Tibial artery (tissue), 4 donors: ENCODE data around the gene ARL15.
"Not testable (repeated sequence)": the region's sequence is repeated elsewhere in the genome, so short reads cannot be mapped to it uniquely, and the experiment has no call there.

ENCODE experiments used
- DNase-seq, 2 donors: peaks; one replicate each; pipeline ENCODE4 v3.0.0-alpha.2; 2019
- H3K27ac ChIP-seq, 2 donors: fragments of 200-600 bp; sonication (generic) in 1 of 2; 1 replicate in 1 of 2; 2 replicates in 1 of 2; pipeline ENCODE4 v1.5.1; 2018 to 2019; ENCODE audit warnings: mild to moderate bottlenecking in 1 of 2
- H3K27me3 ChIP-seq, 2 donors: fragments of 200-600 bp; sonication (generic) in 1 of 2; one replicate each; pipeline versions ENCODE4 v1.5.1 to v1.6.0; 2016 to 2019
- H3K36me3 ChIP-seq, 3 donors: fragments of 200-600 bp; sonication (generic) in 2 of 3; one replicate each; pipeline ENCODE4 v1.5.1; 2016 to 2019; ENCODE audit warnings: mild to moderate bottlenecking in 2 of 3
- H3K4me1 ChIP-seq, 4 donors: fragments of 200-600 bp; sonication (generic) in 2 of 4; 1 replicate in 3 of 4; 2 replicates in 1 of 4; pipeline ENCODE4 v1.5.1; 2016 to 2019
- H3K4me3 ChIP-seq, 2 donors: fragments of 200-600 bp; sonication (generic) in 1 of 2; 1 replicate in 1 of 2; 2 replicates in 1 of 2; pipeline ENCODE4 v1.5.1; 2018 to 2019; ENCODE audit warnings: mild to moderate bottlenecking in 2 of 2
- H3K9me3 ChIP-seq, 3 donors: fragments of 200-600 bp; sonication (generic) in 1 of 3; one replicate each; pipeline ENCODE4 v1.5.1; 2016 to 2019
- CTCF ChIP-seq, 2 experiments: fragments of 200-600 bp in 1 of 2; fragments of 450-650 bp in 1 of 2; IDR thresholded peaks; one replicate each; pipeline ENCODE4 v1.5.1; 2017 to 2019; ENCODE audit warnings: antibody characterized with exemption in 2 of 2, mild to moderate bottlenecking in 1 of 2, moderate library complexity in 1 of 2
- intact Hi-C: fragments of 100-400 bp; cut with DNase I; formaldehyde crosslinking; loops from one replicate; pipeline ENCODE4 v1.15.0; 2023; ENCODE audit warnings: low total_unique reads

ARL15 gene

GRCh38 chr5:54073131-54073530, 237.2 kb downstream of the ARL15 start:
- no peaks in the 10 kb centered on the region for H3K9me3 ChIP-seq
- H3K27ac ChIP-seq: no peak overlapping the region
- TF ChIP-seq CTCF (IDR thresholded peaks at IDR 0.05): no peak
- no peaks in the 10 kb centered on the region for H3K27me3 ChIP-seq
- intact Hi-C loops: no loop called here
- H3K4me3 ChIP-seq: no peak overlapping the region
- no peaks in the 10 kb centered on the region for H3K36me3 ChIP-seq
- H3K4me1 ChIP-seq: no peaks in the 10 kb centered on the region
- DNase-seq: no peak

GRCh38 chr5:54066433-54066832, 243.9 kb downstream of the ARL15 start:
- DNase-seq: no peak
- no peaks in the 10 kb centered on the region for H3K27me3 ChIP-seq
- no peaks in the 10 kb centered on the region for H3K36me3 ChIP-seq
- TF ChIP-seq CTCF (IDR thresholded peaks at IDR 0.05): no peak
- H3K4me3 ChIP-seq: no peak overlapping the region
- no peak overlapping the region for H3K27ac ChIP-seq
- no peaks in the 10 kb centered on the region for H3K9me3 ChIP-seq
- intact Hi-C loops: no loop called here
- peaks cover 0 to 7% (median 0%) of the 10 kb centered on the region in 4 donors for H3K4me1 ChIP-seq

- TF ChIP-seq CTCF (IDR thresholded peaks at IDR 0.05): no peak
- intact Hi-C loops: no loop called here
- Histone ChIP-seq H3K36me3 (no peaks in the 10 kb centered on the region), H3K4me1 (peaks cover 0 to 7% (median 0%) of the 10 kb centered on the region in 4 donors), H3K9me3 (no peaks in the 10 kb centered on the region), H3K27me3 (no peaks in the 10 kb centered on the region), H3K4me3 (no peak overlapping the region), H3K27ac (no peak overlapping the region)
- DNase-seq: no peak
Observed at GRCh38 chr5:54063817-54064216, 246.6 kb downstream of the ARL15 start.

GRCh38 chr5:54062958-54063357, 247.4 kb downstream of the ARL15 start:
- Histone ChIP-seq H3K27ac (no peak overlapping the region), H3K4me1 (peaks cover 0 to 7% (median 0%) of the 10 kb centered on the region in 4 donors), H3K4me3 (no peak overlapping the region), H3K9me3 (no peaks in the 10 kb centered on the region), H3K36me3 (no peaks in the 10 kb centered on the region), H3K27me3 (no peaks in the 10 kb centered on the region)
- intact Hi-C loops: no loop called here
- DNase-seq: no peak
- no peak for TF ChIP-seq CTCF (IDR thresholded peaks at IDR 0.05)

GRCh38 chr5:54060919-54061318, 249.5 kb downstream of the ARL15 start:
- intact Hi-C loops, H3K36me3 ChIP-seq, H3K4me3 ChIP-seq, DNase-seq, H3K27ac ChIP-seq, H3K27me3 ChIP-seq, H3K9me3 ChIP-seq: not testable (repeated sequence)
- H3K4me1 ChIP-seq: peaks cover 0 to 10% (median 0%) of the 10 kb centered on the region in 4 donors

- H3K36me3 ChIP-seq: no peaks in the 10 kb centered on the region
- intact Hi-C loops: no loop called here
- H3K4me3 ChIP-seq: no peak overlapping the region
- H3K9me3 ChIP-seq: no peaks in the 10 kb centered on the region
- peaks cover 0 to 9% (median 2%) of the 10 kb centered on the region in 4 donors for H3K4me1 ChIP-seq
- no peaks in the 10 kb centered on the region for H3K27me3 ChIP-seq
- no peak overlapping the region for H3K27ac ChIP-seq
- no peak for TF ChIP-seq CTCF (IDR thresholded peaks at IDR 0.05)
- DNase-seq: no peak
Observed at GRCh38 chr5:54049963-54050362, 260.4 kb downstream of the ARL15 start.
